PFSK-1 (cell line): ENCODE measurements around the gene RPL18A.

ENCODE experiments used
- POLR2AphosphoS5 ChIP-seq: IDR thresholded peaks from 2 replicates; pipeline ENCODE4 v1.6.1; 2012; ENCODE audit warnings: low read depth, mild to moderate bottlenecking, control low read depth, low read length, moderate library complexity
- REST ChIP-seq, 2 experiments: IDR thresholded peaks; 2 replicates each; pipeline versions ENCODE4 v1.6.1 to v1.8.0; 2011 to 2012; ENCODE audit warnings: low read depth in 2 of 2, low read length in 2 of 2, control low read depth in 1 of 2, inconsistent platforms in 1 of 2, mild to moderate bottlenecking in 1 of 2, moderate library complexity in 1 of 2; ENCODE audit not compliant: insufficient read depth in 1 of 2
- SIN3A ChIP-seq: IDR thresholded peaks from 2 replicates; pipeline ENCODE4 v1.6.1; 2012; ENCODE audit warnings: mild to moderate bottlenecking, low read length, moderate library complexity, borderline replicate concordance; ENCODE audit not compliant: insufficient read depth
- TAF1 ChIP-seq: IDR thresholded peaks from 2 replicates; pipeline ENCODE4 v1.6.1; 2012; ENCODE audit warnings: low read length, control low read depth, borderline replicate concordance; ENCODE audit not compliant: insufficient read depth

- TF ChIP-seq POLR2AphosphoS5 (no peak), REST (IDR thresholded peaks at IDR 0.05; ENCODE audit: insufficient read depth in 1 of 2, low read depth in 2 of 2, low read length in 2 of 2) (no peak), TAF1 (no peak), SIN3A (no peak)
Measured at GRCh38 chr19:17835182-17836006, 24.3 kb upstream of the RPL18A start.
